GM21423 (cell line): ENCODE results near the gene MAPK8IP1.

Experiments used
- ATAC-seq: cut with Tn5 transposase; IDR thresholded peaks from one replicate; pipeline ENCODE4 v1.9.1; 2021; ENCODE audit warnings: mild to moderate bottlenecking, moderate library complexity; ENCODE audit not compliant: unreplicated experiment

MAPK8IP1 gene

DNA sequence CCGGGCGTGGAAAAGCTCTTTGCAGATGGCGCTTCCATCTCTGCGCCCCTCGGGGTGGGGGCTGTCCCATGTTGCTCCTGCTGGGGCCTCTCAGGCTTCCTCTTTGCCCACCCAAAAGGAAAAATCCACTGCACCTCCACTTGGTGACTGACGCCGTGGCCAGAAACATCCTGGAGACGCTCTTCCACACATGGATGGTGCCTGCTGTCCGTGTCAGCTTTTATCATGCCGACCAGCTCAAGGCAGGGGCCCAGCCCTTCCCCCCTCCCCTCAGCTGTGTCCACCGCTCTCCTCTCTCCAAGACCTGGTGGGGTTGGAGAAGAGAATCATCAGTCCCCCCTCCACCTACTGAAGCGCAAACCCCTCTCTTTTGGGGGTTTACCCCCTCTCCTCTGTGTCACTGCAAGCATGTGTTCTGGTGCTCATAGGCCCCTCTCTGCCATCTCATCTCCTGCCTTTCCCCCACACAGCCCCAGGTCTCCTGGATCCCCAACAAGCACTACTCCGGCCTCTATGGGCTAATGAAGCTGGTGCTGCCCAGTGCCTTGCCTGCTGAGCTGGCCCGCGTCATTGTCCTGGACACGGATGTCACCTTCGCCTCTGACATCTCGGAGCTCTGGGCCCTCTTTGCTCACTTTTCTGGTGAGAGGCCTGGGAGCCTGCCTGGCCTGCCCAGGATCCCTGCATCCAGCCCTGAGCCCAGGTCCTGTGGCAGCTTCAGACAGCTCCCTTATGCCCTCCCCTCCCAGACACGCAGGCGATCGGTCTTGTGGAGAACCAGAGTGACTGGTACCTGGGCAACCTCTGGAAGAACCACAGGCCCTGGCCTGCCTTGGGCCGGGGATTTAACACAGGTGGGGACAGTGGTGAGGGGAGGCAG is 38.8 kb downstream of the MAPK8IP1 start:
- no peak for ATAC-seq

DNA sequence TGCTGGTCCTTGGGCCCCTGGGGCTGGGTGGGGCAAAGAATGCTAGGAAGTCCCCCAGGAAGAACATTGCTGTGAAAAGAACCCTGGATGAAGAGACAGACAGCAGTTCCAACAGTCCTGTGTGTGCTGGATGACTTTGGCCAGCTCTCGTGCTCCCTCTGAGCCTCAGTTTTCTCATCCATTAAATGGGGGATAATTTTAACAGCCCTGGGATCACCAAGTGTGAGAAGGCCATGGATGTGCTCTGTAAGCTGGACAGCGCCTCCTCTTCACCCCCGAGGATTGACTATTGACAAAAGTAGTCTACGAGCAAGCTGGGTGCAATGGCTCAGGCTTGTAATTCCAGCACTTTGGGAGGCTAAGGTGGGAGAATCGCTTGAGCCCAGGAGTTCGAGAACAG is 39.5 kb downstream of the MAPK8IP1 start:
- no peak for ATAC-seq

DNA sequence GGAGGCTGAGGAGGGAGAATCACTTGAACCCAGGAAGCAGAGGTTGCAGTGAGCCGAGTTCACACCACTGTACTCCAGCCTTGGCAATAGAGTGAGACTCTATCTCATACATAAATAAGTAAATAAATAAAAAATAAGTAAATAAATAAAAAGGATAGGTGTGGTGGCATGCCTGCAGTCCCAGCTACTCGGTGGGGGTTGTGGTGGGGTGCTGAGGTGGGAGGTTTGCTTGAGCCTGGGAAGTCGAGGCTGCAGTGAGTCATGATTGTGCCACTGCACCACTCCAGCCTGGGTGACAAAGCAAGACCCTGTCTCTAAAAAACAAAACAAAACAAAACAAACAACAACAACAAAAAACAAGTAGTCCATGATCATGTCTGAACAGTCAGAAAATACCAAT is 40.1 kb downstream of the MAPK8IP1 start:
- ATAC-seq, result no peak

DNA sequence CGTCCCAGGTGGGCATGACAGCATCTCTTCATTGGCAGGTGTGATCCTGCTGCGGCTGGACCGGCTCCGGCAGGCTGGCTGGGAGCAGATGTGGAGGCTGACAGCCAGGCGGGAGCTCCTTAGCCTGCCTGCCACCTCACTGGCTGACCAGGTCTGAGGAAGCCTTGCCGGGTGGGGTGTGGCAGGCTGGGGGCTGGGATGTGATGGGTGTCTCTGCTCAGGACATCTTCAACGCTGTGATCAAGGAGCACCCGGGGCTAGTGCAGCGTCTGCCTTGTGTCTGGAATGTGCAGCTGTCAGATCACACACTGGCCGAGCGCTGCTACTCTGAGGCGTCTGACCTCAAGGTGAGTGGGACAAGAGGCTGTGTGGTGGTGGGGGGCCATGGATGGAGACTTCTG is 40.5 kb downstream of the MAPK8IP1 start:
- no peak for ATAC-seq

DNA sequence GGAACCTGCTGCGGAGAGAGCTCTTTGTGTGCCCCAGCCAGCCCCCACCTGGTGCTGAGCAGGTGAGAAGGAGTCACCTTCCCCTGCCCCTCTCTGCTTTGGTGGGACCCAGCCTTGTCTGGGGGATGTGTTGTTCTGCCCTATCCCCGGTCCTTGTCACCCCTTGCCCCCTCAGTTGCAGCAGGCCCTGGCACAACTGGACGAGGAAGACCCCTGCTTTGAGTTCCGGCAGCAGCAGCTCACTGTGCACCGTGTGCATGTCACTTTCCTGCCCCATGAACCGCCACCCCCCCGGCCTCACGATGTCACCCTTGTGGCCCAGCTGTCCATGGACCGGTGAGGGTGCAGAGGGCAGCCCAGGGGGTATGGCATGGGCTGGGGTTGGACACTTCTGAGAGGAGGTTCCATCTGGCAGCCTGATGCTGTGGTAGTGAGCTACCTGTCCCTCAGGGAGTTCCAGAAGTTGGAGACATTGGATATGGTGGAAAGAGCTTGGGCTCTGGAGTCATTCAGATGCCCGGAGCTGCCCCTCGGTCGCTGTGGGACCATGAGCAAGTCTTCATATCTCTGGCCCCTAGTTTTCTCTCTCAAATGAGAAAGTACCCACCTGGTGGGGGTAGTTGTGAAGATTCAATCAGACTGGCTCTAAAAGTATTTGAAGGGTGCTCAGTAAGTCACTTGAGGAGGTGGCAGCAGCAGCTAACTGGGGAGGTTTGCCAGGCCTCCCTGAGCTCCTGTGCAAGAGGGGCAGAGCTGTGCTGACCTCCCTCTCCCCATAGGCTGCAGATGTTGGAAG is 41.3 kb downstream of the MAPK8IP1 start:
- ATAC-seq, result no peak

DNA sequence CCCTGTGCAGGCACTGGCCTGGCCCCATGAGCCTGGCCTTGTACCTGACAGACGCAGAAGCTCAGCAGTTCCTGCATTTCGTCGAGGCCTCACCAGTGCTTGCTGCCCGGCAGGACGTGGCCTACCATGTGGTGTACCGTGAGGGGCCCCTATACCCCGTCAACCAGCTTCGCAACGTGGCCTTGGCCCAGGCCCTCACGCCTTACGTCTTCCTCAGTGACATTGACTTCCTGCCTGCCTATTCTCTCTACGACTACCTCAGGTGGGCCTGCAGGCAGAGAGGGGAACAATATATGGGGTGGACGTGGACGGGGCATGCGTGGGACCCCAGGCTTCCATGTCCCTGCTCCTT is 41.9 kb downstream of the MAPK8IP1 start:
- ATAC-seq, result no peak

DNA sequence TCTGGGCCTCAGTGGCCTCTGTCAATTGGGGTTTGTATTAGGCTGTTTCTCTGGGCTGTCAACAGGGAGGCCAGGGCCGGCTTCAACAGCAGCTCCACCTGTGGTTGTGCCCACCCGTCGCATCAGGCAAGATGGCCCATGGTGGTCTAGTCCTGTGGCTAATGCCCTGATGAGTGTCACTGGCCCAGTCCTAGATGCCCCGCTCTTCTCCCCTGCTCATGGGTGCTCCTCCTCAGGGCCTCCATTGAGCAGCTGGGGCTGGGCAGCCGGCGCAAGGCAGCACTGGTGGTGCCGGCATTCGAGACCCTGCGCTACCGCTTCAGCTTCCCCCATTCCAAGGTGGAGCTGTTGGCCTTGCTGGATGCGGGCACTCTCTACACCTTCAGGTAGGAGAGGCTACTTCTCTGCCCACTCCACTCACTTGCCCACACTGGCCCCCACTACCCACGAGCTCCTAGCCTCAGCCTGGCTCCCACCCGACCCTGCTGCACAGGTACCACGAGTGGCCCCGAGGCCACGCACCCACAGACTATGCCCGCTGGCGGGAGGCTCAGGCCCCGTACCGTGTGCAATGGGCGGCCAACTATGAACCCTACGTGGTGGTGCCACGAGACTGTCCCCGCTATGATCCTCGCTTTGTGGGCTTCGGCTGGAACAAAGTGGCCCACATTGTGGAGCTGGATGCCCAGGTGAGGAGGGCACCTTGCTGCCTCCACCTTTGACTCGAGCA is 42.4 kb downstream of the MAPK8IP1 start:
- ATAC-seq, result no peak

DNA sequence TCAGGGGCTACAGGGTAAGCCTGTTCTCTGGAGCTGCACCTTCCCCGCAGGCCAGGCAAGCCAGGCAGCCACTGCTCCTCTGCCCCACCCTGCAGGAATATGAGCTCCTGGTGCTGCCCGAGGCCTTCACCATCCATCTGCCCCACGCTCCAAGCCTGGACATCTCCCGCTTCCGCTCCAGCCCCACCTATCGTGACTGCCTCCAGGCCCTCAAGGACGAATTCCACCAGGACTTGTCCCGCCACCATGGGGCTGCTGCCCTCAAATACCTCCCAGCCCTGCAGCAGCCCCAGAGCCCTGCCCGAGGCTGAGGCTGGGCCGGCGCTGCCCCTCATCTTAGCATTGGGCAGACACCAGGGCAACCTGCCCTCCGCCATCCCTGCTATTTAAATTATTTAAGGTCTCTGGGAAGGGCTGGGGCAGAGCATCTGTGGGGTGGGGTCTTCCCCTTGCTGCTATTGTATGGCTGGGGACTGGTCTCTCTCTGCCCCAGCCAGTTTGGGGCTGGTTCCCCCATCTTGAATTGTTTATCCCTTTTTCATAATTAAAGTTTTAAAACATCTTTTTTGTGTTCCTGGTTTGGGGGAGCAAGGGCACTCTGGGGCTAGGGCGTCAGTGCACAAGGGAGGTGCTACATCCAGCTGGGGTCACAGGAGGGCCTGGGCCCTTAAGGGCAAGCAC is 43.2 kb downstream of the MAPK8IP1 start:
- ATAC-seq, result no peak

DNA sequence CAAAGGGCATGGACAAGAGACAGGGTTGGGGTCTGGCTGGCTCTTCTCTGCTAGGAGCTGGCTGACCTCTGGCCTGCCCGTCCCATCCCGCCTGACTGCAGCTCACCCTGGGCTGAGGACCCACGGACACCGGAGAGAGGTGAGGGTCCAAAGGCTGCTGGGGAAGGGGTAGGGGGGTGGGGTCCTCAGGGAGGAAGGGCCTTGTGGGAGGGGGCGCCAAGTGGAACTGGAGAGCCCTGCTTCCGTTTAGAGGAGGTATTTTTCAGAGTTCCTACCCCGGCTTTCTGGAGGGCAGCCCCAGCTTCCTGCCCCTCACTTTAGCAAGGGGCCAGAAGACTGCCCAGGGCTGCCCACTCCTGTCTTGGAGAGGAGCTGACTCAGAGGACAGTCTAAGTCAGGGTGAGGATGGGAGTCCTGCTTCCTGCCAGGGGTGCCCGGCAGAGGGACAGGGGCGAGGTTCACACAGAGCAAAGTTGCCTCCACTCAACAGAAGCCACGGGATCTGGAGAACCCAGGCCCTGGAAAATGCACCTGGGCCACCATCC is 44.1 kb downstream of the MAPK8IP1 start:
- ATAC-seq, result no peak

DNA sequence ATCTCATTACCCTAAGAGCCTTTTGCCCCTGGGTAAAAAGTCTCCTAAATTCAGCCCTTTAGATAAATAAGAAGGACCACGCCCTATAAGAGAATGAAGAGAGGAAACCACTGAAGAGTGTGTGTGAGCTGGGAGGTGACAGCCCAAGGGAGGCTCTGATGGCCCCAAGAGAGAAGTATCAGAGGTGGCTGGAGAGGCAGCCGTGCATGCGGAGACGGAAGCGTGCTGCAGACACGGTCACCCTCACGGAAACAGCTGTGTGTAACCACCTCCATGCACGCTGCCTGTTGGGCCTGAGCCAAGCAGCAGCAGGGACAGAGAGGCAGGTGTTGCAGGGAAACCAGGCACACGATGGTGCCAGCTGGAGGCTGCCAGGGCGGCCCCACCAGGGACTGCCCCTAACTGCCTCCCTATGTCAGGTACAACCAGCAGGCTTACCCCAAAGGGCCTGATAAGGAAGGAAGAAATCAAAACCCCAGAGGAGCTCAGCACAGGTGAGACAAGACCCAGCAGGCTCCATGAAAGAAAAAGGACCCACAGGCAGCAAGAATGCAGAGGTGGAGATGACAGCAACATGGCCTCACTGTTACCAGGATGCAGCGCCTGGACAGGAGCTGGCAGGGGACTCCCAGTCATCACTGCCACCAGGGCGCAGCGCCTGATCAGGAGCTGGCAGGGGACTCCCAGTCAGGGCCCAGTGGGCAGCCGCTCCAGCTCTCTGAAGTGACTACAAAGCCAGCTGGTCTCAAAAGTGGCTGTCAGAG is 44.8 kb downstream of the MAPK8IP1 start:
- peak; percentile 90 for ATAC-seq

DNA sequence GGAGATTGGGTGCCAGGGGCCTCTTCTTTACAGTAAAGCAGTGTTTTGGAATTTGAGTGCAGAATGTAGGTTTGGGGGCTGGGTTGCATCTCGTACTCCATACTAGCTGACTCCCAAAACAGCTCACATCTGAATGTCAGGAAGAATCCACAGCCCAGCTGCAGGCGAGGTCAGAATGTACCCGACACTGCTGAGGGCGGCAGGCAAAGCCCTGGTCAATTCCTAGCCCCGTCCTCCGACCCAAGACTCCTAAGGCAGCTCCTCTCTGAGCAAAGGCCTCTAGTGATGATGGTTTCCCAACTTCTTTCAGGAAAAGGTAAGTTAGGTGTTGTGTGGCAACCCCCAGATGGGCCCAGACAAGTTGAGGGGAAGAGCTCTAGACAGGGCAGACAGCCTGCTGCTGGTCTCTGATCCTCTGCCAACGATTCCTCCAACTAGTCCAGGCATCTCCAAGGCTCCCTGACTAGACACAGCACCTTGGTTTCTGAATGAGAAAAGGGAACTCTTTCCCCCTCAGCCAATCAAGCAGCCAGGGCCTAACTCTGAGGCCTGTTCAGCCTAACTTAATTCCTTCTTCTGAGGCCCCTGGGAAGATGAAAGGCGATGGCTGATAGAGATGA is 45.6 kb downstream of the MAPK8IP1 start:
- no peak for ATAC-seq

DNA sequence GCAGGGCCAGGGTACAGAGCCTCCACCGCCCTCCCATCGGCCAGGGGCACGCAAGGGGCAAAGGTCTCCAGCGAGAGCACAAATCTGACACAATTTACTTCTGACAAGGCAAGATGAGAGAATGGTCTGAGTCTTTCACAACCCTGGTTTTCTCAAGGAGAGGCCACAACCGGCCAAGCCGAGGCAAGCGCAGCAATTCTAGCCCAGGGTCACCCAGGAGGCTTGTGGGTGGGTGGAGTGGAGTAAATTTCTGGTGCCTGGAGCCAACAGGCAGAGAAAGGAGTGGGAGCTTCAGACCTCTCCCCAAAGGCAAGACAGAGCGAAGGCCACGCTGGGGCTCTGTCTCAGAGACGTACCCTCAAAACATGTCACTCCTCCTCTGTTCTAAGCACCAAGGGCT is 46.3 kb downstream of the MAPK8IP1 start:
- ATAC-seq, result no peak

DNA sequence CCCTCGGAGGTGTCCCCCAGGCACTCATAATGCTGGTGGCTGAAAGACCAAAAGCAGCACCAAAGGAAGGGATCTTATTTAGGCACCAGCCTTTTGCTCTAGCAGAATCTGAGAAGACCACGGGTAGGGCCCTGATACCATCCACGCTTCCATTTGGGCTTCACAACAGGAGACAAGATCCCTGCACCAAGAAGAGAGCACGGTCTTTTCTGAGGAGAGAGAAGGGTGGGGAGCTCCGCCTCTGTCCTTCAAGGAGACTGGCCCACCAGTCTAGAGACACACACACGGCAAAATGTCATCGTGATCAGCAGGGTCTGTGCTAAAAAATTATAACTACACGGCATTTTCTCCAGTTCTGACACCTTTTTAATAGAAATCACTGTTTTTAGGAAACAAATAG is 46.8 kb downstream of the MAPK8IP1 start:
- ATAC-seq, result no peak

DNA sequence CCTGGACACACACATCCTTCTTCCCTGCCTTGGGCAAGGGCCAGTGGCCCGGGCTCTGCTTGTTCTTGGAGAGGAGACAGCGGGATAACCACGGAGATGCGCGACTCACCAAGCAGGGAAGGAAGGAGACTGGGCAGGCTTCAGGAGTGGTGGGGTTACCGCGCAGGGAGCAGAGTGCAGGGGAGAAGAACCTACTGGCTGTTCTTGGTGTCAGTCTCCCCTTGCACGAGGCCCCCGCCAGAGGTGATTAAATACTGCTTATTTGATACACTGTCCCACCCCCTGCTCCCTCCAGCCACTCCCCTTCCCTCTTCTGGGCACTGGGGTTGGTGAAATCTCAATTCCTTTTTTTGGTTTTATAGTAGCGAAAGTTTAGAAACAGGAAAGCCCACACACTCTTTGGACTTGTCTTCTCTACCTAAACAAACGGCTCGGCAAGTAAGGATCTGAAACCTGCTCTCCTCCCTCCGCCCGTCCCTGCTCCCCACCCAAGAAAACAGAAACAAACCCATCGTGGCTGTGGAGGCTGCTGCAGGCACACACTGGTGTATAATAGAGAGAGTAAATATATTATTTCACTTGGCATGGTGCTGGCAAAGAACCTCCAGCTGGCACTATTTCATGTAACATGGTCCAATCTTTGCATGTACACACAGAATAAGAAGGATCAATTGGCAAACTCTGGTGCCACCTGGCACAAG is 47.8 kb downstream of the MAPK8IP1 start:
- peak; percentile 29 for ATAC-seq

DNA sequence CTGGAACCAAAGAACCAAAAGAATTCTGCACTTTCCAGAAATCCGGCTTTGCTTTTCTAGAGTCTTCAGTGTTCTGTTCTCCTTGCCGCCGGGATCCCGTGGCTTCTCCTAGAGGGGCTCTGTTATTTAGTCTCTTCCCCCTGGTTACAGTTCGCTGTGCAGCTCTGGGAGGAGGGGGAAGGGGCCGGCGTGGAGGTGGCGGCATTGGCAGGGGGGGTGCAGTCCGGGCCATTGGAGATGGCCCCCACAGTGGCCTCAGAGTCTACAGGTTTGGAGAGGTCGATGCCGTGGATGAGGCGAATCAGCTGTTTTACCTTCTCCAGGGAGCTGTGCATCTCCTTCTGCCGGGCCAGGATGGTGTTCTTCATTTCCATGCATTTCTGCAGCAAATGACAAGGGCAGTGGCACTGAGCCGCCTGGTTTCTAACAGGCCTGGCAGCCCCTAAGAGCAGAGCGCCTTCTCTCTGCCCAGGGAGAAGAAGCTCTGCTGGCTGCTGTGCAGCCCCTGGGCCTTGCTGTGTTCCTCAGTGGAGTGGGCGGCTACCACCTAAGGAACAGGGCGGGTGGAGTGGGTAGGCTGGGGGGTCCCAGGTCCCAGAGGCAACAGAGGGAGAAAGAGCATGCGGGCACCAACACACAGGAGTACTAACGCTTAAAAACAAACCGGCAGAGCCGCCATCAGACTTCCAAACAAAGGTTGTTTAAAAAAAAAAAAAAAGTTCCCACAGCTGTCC is 48.6 kb downstream of the MAPK8IP1 start:
- ATAC-seq, result no peak

DNA sequence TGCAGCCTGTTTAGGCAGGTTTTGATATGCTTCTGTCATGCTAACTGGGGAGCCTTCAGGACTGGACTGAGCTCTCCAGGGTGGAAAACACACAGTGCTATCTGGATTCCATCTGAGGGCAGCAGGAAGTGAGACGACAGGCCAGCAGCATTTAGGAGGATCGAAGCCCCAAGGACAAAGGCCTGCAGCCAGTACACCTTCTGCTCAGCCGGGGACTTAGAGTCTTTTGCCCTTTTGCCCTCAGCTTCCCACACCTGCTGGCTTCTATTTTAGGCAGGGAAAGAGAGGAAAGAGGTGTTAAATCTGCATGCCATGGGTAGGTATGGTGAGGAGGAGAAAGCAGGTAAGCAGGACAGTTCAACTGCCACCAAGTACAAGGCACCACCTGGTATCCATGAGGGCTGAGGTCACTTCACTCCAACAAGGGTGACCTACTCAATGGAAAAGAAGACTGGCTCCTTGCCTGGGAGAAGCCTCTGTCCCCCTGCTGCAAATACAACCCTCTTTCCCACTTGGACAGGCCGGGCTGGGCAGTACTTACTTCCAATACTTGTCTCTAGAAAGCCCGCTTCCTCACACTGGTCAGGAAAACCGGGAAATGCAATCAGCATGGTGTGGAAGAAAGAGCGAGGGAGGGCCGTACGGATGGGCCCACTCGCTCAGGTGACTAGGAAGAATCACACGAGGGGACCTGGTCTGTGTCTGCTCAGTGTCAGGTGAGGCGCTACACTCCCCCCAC is 49.3 kb downstream of the MAPK8IP1 start:
- ATAC-seq, result no peak

DNA sequence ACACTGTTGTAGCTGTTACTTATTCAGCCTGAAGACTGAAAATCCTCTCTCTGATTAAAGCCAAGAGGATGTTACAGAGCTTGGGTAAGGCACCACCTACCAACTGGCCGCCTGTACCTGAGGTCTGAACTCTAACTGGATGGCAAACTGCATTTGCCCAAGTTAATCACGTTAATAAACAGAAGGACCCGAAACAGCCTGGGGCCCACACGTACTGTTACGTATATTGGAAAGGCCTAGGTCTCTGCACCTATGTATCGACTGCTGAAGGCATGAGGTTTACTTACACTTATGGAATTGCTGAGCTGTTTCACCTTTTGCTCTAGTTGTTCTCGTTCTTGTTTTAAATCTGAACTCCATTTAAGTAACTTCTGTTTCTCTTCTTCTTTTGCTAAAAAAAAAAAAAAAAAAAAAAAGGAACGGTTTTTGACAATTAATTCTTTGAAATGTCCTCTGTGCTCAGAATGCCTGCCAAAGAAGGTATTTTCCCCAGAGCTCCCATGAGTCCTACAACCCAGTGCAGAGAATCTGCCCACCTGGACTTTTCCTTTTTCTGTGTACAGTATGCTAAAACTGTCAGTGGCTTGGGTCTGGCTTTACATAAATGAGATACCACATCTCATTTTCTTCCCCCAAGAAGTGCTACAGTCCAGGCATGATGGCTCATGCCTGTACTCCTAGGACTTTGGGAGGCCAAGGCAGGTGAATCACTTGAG is 50.1 kb downstream of the MAPK8IP1 start:
- ATAC-seq, result no peak
